Measurements from ENCODE around the gene SOX1. TPM values are rescaled to one million over a fixed set of nuclear protein-coding genes. Genes with fewer than 3 reads are reported as not detected.

SOX1 gene
- polyA plus RNA-seq, 2 of the 4 experiments (the other 2 are of a cell fraction), result not detected

- TF ChIP-seq HEYL (CRISPR knock-in tag; IDR thresholded peaks at IDR 0.05) (no peak), BCL3 (IDR thresholded peaks at IDR 0.05) (no peak), CHD4 (IDR thresholded peaks at IDR 0.05; ENCODE audit: borderline replicate concordance) (no peak), FOSB (CRISPR knock-in tag; IDR thresholded peaks at IDR 0.05) (no peak), KDM1A (IDR thresholded peaks at IDR 0.05; ENCODE audit: low read depth) (no peak), MYC (IDR thresholded peaks at IDR 0.05; ENCODE audit: borderline replicate concordance, low read length) (no peak), NPAS2 (CRISPR knock-in tag; IDR thresholded peaks at IDR 0.05; ENCODE audit: borderline replicate concordance) (no peak), CBX8 (IDR thresholded peaks at IDR 0.05) (no peak), HOXB13 (CRISPR knock-in tag; IDR thresholded peaks at IDR 0.05; ENCODE audit: low read depth) (no peak), FOSL2 (IDR thresholded peaks at IDR 0.05) (no peak), FOSL2 (CRISPR knock-in tag; IDR thresholded peaks at IDR 0.05) (no peak), EP300 (IDR thresholded peaks at IDR 0.05) (no peak), RCOR1 (IDR thresholded peaks at IDR 0.05; ENCODE audit: low read depth, low read length) (no peak), MAZ (IDR thresholded peaks at IDR 0.05; ENCODE audit: borderline replicate concordance, low read depth, low read length) (no peak), HOXA7 (CRISPR knock-in tag; IDR thresholded peaks at IDR 0.05) (no peak), JUN (IDR thresholded peaks at IDR 0.05) (no peak), HDAC2 (IDR thresholded peaks at IDR 0.05) (no peak), KDM5A (IDR thresholded peaks at IDR 0.05) (no peak)
- TF ChIP-seq, protein P1, sequence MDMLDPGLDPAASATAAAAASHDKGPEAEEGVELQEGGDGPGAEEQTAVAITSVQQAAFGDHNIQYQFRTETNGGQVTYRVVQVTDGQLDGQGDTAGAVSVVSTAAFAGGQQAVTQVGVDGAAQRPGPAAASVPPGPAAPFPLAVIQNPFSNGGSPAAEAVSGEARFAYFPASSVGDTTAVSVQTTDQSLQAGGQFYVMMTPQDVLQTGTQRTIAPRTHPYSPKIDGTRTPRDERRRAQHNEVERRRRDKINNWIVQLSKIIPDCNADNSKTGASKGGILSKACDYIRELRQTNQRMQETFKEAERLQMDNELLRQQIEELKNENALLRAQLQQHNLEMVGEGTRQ (IDR thresholded peaks at IDR 0.05), result no peak
- TF ChIP-seq, protein P2, sequence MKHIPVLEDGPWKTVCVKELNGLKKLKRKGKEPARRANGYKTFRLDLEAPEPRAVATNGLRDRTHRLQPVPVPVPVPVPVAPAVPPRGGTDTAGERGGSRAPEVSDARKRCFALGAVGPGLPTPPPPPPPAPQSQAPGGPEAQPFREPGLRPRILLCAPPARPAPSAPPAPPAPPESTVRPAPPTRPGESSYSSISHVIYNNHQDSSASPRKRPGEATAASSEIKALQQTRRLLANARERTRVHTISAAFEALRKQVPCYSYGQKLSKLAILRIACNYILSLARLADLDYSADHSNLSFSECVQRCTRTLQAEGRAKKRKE (CRISPR knock-in tag; IDR thresholded peaks at IDR 0.05; ENCODE audit: low read depth), result no peak
- H3K4me1 ChIP-seq, result no peaks in the 10 kb centered on the region
- ChIA-PET POLR2A (no interaction called here), CTCF (no interaction called here)
- DNase-seq (ENCODE audit: low read depth in 1 of 2, low spot score in 1 of 2) (no peak), FAIRE-seq (no peak), ATAC-seq (no peak)
- H3K4me3 ChIP-seq, result no peak overlapping the region
- no peak overlapping the region for H3K27ac ChIP-seq
- no peak overlapping the region for H3K4me2 ChIP-seq
- no peaks in the 10 kb centered on the region for H3K9me3 ChIP-seq
- WGBS (ENCODE audit: missing lambda C conversion rate), result 9% methylated on average over 10 of the region's 10 CpGs
These were observed 44.4 kb downstream of the SOX1 start for GRCh38 chr13:112111239-112111857.

DNA sequence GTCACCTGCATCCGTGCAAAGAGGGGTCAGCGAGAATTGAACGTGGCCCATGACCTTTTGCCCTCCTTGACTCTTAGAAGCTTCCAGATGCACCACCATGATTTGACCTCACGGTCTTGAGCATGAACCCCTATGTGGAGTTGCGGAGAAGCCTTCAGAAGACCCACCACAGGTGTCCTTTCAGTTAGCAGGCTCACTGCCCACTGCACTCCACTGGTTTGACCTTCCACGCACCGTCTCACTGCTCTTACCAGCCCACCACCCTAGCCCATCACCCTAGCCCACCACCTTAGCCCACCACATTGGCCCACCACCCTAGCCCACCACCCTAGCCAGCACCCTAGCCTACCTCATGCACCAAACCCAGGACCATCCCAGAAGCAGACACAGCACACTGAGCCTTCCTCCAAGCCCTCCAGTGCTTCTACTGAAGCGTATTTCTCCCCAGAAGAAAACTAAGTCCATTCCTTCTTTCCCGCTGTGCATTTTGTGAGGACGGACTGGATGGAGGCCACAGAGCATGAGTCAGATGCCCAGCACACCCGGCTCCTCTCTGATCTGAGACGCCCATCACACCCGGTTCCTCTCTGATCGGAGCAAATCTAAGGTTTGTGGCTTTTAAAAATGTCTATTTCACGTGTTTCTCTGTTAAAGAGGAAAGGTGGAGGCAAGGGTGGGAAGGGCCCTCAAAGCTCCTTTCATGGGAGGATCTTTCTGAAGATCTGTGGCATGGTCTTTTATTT, 45.8 kb downstream of the SOX1 start:
- 34% methylated on average over 15 of the region's 15 CpGs for WGBS (ENCODE audit: missing lambda C conversion rate)
- Histone ChIP-seq H3K4me1 (no peaks in the 10 kb centered on the region), H3K4me2 (no peak overlapping the region), H3K27ac (no peak overlapping the region), H3K4me3 (no peak overlapping the region), H3K9me3 (no peaks in the 10 kb centered on the region)
- ATAC-seq (no peak), DNase-seq (ENCODE audit: low read depth in 1 of 2, low spot score in 1 of 2) (no peak), FAIRE-seq (no peak)
- TF ChIP-seq SMC3 (IDR thresholded peaks at IDR 0.05) (no peak), RNF2 (IDR thresholded peaks at IDR 0.05; ENCODE audit: borderline replicate concordance, low read depth) (no peak), MYC (IDR thresholded peaks at IDR 0.05; ENCODE audit: borderline replicate concordance, low read length) (no peak), ZNF302 (CRISPR knock-in tag; IDR thresholded peaks at IDR 0.05) (no peak), CEBPB (IDR thresholded peaks at IDR 0.05) (no peak), SREBF2 (IDR thresholded peaks at IDR 0.05) (no peak), MAZ (IDR thresholded peaks at IDR 0.05; ENCODE audit: borderline replicate concordance, low read depth, low read length) (no peak), BCL3 (IDR thresholded peaks at IDR 0.05) (no peak), CHD4 (IDR thresholded peaks at IDR 0.05; ENCODE audit: borderline replicate concordance) (no peak), HOXA7 (CRISPR knock-in tag; IDR thresholded peaks at IDR 0.05) (no peak), NPAS2 (CRISPR knock-in tag; IDR thresholded peaks at IDR 0.05; ENCODE audit: borderline replicate concordance) (no peak), RCOR1 (IDR thresholded peaks at IDR 0.05; ENCODE audit: low read depth, low read length) (no peak)
- ChIA-PET CTCF (no interaction called here), POLR2A (no interaction called here)
